Esophagus squamous epithelium (tissue), 5 donors: ENCODE results near the gene POLRMT. TPM values are rescaled to one million over a fixed set of nuclear protein-coding genes. Genes with fewer than 3 reads are reported as not detected.

ENCODE experiments used
- DNase-seq: peaks from one replicate; lab custom pipeline; 2025; lab: John Stamatoyannopoulos, UW
- H3K27ac ChIP-seq, 4 donors: fragments of 200-600 bp; sonication (generic); one replicate each; pipeline ENCODE4 v1.5.1; 2016 to 2019; ENCODE audit warnings: mild to moderate bottlenecking in 1 of 4
- H3K27me3 ChIP-seq, 4 donors: fragments of 200-600 bp; sonication (generic); 1 replicate in 3 of 4; 2 replicates in 1 of 4; pipeline versions ENCODE4 v1.5.1 to v1.6.0; 2017 to 2021; ENCODE audit warnings: antibody characterized with exemption in 1 of 4
- H3K36me3 ChIP-seq, 3 donors: fragments of 200-600 bp; sonication (generic); one replicate each; pipeline ENCODE4 v1.5.1; 2016 to 2019
- H3K4me1 ChIP-seq, 3 donors: fragments of 200-600 bp; sonication (generic); one replicate each; pipeline ENCODE4 v1.5.1; 2017 to 2019
- H3K4me3 ChIP-seq, 4 donors: fragments of 200-600 bp; sonication (generic); 1 replicate in 3 of 4; 2 replicates in 1 of 4; pipeline ENCODE4 v1.5.1; 2016 to 2019; ENCODE audit warnings: mild to moderate bottlenecking in 2 of 4, moderate library complexity in 1 of 4
- H3K9me3 ChIP-seq, 3 donors: fragments of 200-600 bp; sonication (generic); one replicate each; pipeline ENCODE4 v1.5.1; 2016 to 2019
- POLR2A ChIP-seq, 4 donors: fragments of 450-650 bp; IDR thresholded peaks; one replicate each; pipeline ENCODE4 v1.6.1; 2017; ENCODE audit warnings: antibody characterized with exemption in 4 of 4, mild to moderate bottlenecking in 4 of 4, moderate library complexity in 3 of 4
- WGBS, 2 donors: methylation state at CpG; one replicate each; pipeline ENCODE4 v1.1.5; 2018; 5-methylcytosine and 5-hydroxymethylcytosine counted together
- intact Hi-C: fragments of 100-400 bp; cut with DNase I; formaldehyde crosslinking; loops from one replicate; pipeline ENCODE4 v1.15.0; 2022
- total RNA-seq, 4 donors: library from RNA; depleted of rRNA; stranded (reverse); fragments of >200 nt; gene quantifications; one replicate each; pipeline ENCODE4 v1.1.0, GENCODE V29; 2016
- TF ChIP-seq, protein P1 (sequence below), 6 experiments: fragments of 450-650 bp in 4 of 6; fragments of 200-600 bp in 2 of 6; sonication (generic) in 2 of 6; IDR thresholded peaks; one replicate each; pipeline ENCODE4 v1.5.1; 2016 to 2019; ENCODE audit warnings: antibody characterized with exemption in 6 of 6, mild to moderate bottlenecking in 4 of 6, moderate library complexity in 4 of 6
- donor health status: DM: yes; HTN: yes; CAD: no.

POLRMT gene
- total RNA-seq, 4 donors from 2014 or later, result 23.5 to 32.3 (median 25.0) TPM

- intact Hi-C loops, result no loop called here
- no peak overlapping the region for H3K4me3 ChIP-seq
- no peaks in the 10 kb centered on the region for H3K9me3 ChIP-seq
- WGBS, 2 donors, result 94 to 97% methylated on average over 13 to 14 of the region's 51 CpGs
- peaks cover 0 to 16% (median 0%) of the 10 kb centered on the region in 4 donors for H3K27me3 ChIP-seq
- H3K4me1 ChIP-seq, result peaks cover 0 to 20% (median 9%) of the 10 kb centered on the region in 3 donors
- DNase-seq, result no peak
- no peak for TF ChIP-seq POLR2A (IDR thresholded peaks at IDR 0.05)
- TF ChIP-seq, protein P1, sequence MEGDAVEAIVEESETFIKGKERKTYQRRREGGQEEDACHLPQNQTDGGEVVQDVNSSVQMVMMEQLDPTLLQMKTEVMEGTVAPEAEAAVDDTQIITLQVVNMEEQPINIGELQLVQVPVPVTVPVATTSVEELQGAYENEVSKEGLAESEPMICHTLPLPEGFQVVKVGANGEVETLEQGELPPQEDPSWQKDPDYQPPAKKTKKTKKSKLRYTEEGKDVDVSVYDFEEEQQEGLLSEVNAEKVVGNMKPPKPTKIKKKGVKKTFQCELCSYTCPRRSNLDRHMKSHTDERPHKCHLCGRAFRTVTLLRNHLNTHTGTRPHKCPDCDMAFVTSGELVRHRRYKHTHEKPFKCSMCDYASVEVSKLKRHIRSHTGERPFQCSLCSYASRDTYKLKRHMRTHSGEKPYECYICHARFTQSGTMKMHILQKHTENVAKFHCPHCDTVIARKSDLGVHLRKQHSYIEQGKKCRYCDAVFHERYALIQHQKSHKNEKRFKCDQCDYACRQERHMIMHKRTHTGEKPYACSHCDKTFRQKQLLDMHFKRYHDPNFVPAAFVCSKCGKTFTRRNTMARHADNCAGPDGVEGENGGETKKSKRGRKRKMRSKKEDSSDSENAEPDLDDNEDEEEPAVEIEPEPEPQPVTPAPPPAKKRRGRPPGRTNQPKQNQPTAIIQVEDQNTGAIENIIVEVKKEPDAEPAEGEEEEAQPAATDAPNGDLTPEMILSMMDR (IDR thresholded peaks at IDR 0.05), result no peak
- no peak overlapping the region for H3K27ac ChIP-seq
- H3K36me3 ChIP-seq, result peaks cover 34 to 88% (median 51%) of the 10 kb centered on the region in 3 donors
Observed at GRCh38 chr19:620166-620862, 13.0 kb downstream of the POLRMT start.

DNA sequence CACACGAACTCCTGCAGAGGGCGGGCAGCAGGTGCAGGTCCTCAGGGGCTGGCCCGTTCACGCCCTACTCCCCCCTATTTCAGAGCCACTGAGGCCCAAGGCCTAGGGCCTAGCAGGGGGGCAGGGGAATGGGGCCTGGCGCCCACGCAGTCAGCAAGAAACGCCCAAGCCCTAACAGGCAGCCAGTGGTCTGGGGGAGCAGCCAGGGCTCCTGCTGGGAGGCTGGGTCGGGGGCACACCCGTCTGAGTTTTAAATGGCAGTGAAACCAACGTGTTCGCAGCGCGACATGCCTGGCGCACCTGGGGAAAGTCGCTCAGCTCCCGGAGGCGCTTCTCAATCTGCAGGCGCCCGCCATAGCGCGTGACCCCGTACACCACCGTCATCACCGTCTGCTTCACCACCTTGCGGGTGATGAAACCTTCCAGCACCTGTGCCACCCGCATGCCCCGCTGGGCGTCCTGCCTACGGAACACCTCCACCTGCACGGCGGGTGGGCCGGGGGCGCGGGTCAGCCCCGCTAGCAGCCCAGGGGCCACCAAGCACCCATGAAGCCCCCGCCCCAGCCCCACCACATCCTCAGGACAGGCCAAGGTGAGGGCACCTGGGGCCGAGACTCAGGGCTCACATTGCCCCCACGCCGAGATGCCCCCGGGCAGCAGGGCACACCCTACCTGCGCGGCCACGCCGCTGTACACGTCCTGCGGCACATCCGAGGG, 13.9 kb downstream of the POLRMT start:
- H3K4me1 ChIP-seq, result peaks cover 0 to 20% (median 9%) of the 10 kb centered on the region in 3 donors
- H3K9me3 ChIP-seq, result no peaks in the 10 kb centered on the region
- H3K27me3 ChIP-seq, result peaks cover 0 to 19% (median 0%) of the 10 kb centered on the region in 4 donors
- TF ChIP-seq POLR2A (IDR thresholded peaks at IDR 0.05), result no peak
- TF ChIP-seq, protein P1 (IDR thresholded peaks at IDR 0.05), result no peak
- no peak for DNase-seq
- intact Hi-C loops, result no loop called here
- H3K36me3 ChIP-seq, result peaks cover 34 to 79% (median 51%) of the 10 kb centered on the region in 3 donors
- no peak overlapping the region for H3K27ac ChIP-seq
- WGBS, 2 donors, result 95% methylated on average over 4 to 32 of the region's 47 CpGs
- no peak overlapping the region for H3K4me3 ChIP-seq

DNA sequence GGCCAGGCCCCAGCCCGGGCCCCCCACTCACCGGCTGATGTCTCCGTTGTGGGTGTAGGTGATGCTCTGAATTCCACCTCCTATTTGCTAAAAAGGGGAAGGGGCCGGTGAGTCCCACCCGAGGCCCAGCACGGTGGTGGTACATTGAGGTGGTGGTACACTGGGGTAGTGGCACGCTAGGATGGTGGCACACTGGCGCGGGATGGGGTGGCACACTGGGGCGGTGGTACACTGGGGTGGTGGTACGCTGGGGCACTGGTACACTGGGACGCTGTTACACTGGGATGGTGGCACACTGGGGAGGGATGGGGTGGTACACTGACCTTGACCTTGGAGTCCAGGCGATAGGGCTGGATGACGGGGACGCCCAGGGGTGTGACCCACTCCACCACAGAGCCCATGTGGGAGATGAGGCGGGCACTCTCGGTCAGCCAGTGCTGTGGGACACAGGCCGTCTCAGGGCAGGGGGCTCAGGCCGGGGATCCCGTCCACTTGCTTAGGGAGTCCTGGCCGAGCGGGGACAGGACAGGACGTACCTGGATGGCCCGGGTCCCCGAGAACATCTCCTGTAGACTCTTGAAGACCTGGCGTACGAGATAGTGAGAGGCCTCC, 14.6 kb downstream of the POLRMT start:
- H3K4me3 ChIP-seq, result no peak overlapping the region
- peaks cover 34 to 72% (median 51%) of the 10 kb centered on the region in 3 donors for H3K36me3 ChIP-seq
- TF ChIP-seq POLR2A (IDR thresholded peaks at IDR 0.05), result no peak
- TF ChIP-seq, protein P1 (IDR thresholded peaks at IDR 0.05), result no peak
- H3K4me1 ChIP-seq, result peaks cover 0 to 20% (median 9%) of the 10 kb centered on the region in 3 donors
- no peak for DNase-seq
- H3K9me3 ChIP-seq, result no peaks in the 10 kb centered on the region
- intact Hi-C loops, result no loop called here
- WGBS, 2 donors, result 91 to 98% methylated on average over 14 to 17 of the region's 27 CpGs
- peaks cover 0 to 19% (median 0%) of the 10 kb centered on the region in 4 donors for H3K27me3 ChIP-seq
- no peak overlapping the region for H3K27ac ChIP-seq

GRCh38 chr19:618247-618619, 15.1 kb downstream of the POLRMT start:
- intact Hi-C loops, result no loop called here
- no peak for TF ChIP-seq POLR2A (IDR thresholded peaks at IDR 0.05)
- TF ChIP-seq, protein P1 (IDR thresholded peaks at IDR 0.05), result no peak
- H3K27ac ChIP-seq, result no peak overlapping the region
- H3K4me3 ChIP-seq, result no peak overlapping the region
- H3K4me1 ChIP-seq, result peaks cover 0 to 16% (median 9%) of the 10 kb centered on the region in 3 donors
- H3K27me3 ChIP-seq, result peaks cover 0 to 21% (median 0%) of the 10 kb centered on the region in 4 donors
- H3K9me3 ChIP-seq, result no peaks in the 10 kb centered on the region
- no peak for DNase-seq
- WGBS, 2 donors, result 94 to 95% methylated on average over 3 to 6 of the region's 19 CpGs
- H3K36me3 ChIP-seq, result peaks cover 34 to 67% (median 51%) of the 10 kb centered on the region in 3 donors
